ENCODE results near the gene DIP2C. TPM values are rescaled to one million over a fixed set of nuclear protein-coding genes. Genes with fewer than 3 reads are reported as not detected.
A peak's percentile ranks its signal among the peaks of the same experiment; 100 is the strongest.

DIP2C gene
- total RNA-seq, 2 donors from 2014 or later: 12.3 to 41.8 TPM

- WGBS: 49% methylated on average over 24 of the region's 24 CpGs
- Histone ChIP-seq H3K4me1 (replicated peaks) (no peaks in the 10 kb centered on the region), H3K27me3 (replicated peaks; ENCODE audit: insufficient read depth) (no peaks in the 10 kb centered on the region), H3K36me3 (no peaks in the 10 kb centered on the region), H3K4me3 (peak overlapping the region; percentile 13 to 22), H3K9me3 (no peaks in the 10 kb centered on the region), H3K27ac (peak overlapping the region; percentile 62 to 70)
- no peak for DNase-seq (ENCODE audit: low spot score)
- intact Hi-C loops (cut with DNase I): no loop called here
- no peak for TF ChIP-seq CTCF (IDR thresholded peaks at IDR 0.05)
- TF ChIP-seq POLR2AphosphoS5 (IDR thresholded peaks at IDR 0.05): no peak
- TF ChIP-seq POLR2A (IDR thresholded peaks at IDR 0.05): no peak
Observed at GRCh38 chr10:484441-484924, 205.0 kb downstream of the DIP2C start.

- DNase-seq (ENCODE audit: low spot score): no peak
- Histone ChIP-seq H3K9me3 (no peaks in the 10 kb centered on the region), H3K4me1 (replicated peaks) (no peaks in the 10 kb centered on the region), H3K36me3 (no peaks in the 10 kb centered on the region), H3K27ac (no peak overlapping the region), H3K27me3 (replicated peaks; ENCODE audit: insufficient read depth) (no peaks in the 10 kb centered on the region), H3K4me3 (no peak overlapping the region)
- WGBS: 86% methylated on average over 19 of the region's 19 CpGs
- no peak for TF ChIP-seq POLR2AphosphoS5 (IDR thresholded peaks at IDR 0.05)
- TF ChIP-seq CTCF (IDR thresholded peaks at IDR 0.05): no peak
- TF ChIP-seq POLR2A (IDR thresholded peaks at IDR 0.05): no peak
- intact Hi-C loops (cut with DNase I): no loop called here
Observed at GRCh38 chr10:483261-483660, 206.2 kb downstream of the DIP2C start.

GRCh38 chr10:482848-483247, 206.6 kb downstream of the DIP2C start:
- no peak for DNase-seq (ENCODE audit: low spot score)

GRCh38 chr10:482051-482501, 207.4 kb downstream of the DIP2C start:
- 90% methylated on average over 12 of the region's 16 CpGs for WGBS
- H3K36me3 ChIP-seq: no peaks in the 10 kb centered on the region
- no peaks in the 10 kb centered on the region for H3K4me1 ChIP-seq (replicated peaks)
- no peak for TF ChIP-seq POLR2AphosphoS5 (IDR thresholded peaks at IDR 0.05)
- no peak for TF ChIP-seq CTCF (IDR thresholded peaks at IDR 0.05)
- no peak for TF ChIP-seq POLR2A (IDR thresholded peaks at IDR 0.05)
- H3K27ac ChIP-seq: no peak overlapping the region
- DNase-seq (ENCODE audit: low spot score): no peak
- no peaks in the 10 kb centered on the region for H3K27me3 ChIP-seq (replicated peaks; ENCODE audit: insufficient read depth)
- H3K4me3 ChIP-seq: no peak overlapping the region
- H3K9me3 ChIP-seq: no peaks in the 10 kb centered on the region
- intact Hi-C loops (cut with DNase I): no loop called here

More at GRCh38 chr10:482848-483247, 206.6 kb downstream of the DIP2C start:
- 80% methylated on average over 10 of the region's 10 CpGs for WGBS
- Histone ChIP-seq H3K36me3 (no peaks in the 10 kb centered on the region), H3K9me3 (no peaks in the 10 kb centered on the region), H3K27ac (no peak overlapping the region), H3K27me3 (replicated peaks; ENCODE audit: insufficient read depth) (no peaks in the 10 kb centered on the region), H3K4me3 (no peak overlapping the region), H3K4me1 (replicated peaks) (no peaks in the 10 kb centered on the region)
- TF ChIP-seq CTCF (IDR thresholded peaks at IDR 0.05) (no peak), POLR2A (IDR thresholded peaks at IDR 0.05) (no peak), POLR2AphosphoS5 (IDR thresholded peaks at IDR 0.05) (no peak)
- intact Hi-C loops (cut with DNase I): no loop called here

GRCh38 chr10:481628-482027, 207.8 kb downstream of the DIP2C start:
- no peak overlapping the region for H3K4me3 ChIP-seq
- H3K4me1 ChIP-seq (replicated peaks): no peaks in the 10 kb centered on the region
- intact Hi-C loops (cut with DNase I): no loop called here
- no peaks in the 10 kb centered on the region for H3K36me3 ChIP-seq
- DNase-seq (ENCODE audit: low spot score): no peak
- H3K9me3 ChIP-seq: no peaks in the 10 kb centered on the region
- TF ChIP-seq POLR2A (IDR thresholded peaks at IDR 0.05): no peak
- WGBS: 95% methylated on average over 15 of the region's 15 CpGs
- H3K27ac ChIP-seq: no peak overlapping the region
- no peaks in the 10 kb centered on the region for H3K27me3 ChIP-seq (replicated peaks; ENCODE audit: insufficient read depth)

Data from prostate gland (tissue), 2 donors.